HEK293T (cell line): ENCODE measurements around the gene BTBD9.

ENCODE experiments used
- CTCF ChIA-PET: fragments of 350-600 bp; formaldehyde crosslinking; extraction: SDS; loops from one replicate; lab custom pipeline; 2021; ENCODE audit warnings: antibody characterized with exemption, inconsistent platforms; lab: Yijun Ruan, JAX
- POLR2A ChIA-PET: fragments of 350-600 bp; formaldehyde crosslinking; extraction: SDS; loops from one replicate; lab custom pipeline; 2020; ENCODE audit warnings: antibody characterized with exemption, inconsistent platforms; lab: Yijun Ruan, JAX
- DNase-seq: peaks from one replicate; pipeline ENCODE4 v3.0.0; 2012; ENCODE audit warnings: mixed read lengths; ENCODE audit errors: extremely low spot score
- ARNT ChIP-seq: fragments of 450-650 bp; IDR thresholded peaks from 2 replicates; pipeline ENCODE4 v1.6.1; 2017; ENCODE audit warnings: mild to moderate bottlenecking
- BHLHE40 ChIP-seq: fragments of 450-650 bp; IDR thresholded peaks from 2 replicates; pipeline ENCODE4 v1.6.1; 2016; ENCODE audit warnings: mild to moderate bottlenecking, moderate library complexity, borderline replicate concordance
- CTBP1 ChIP-seq: fragments of 450-650 bp; IDR thresholded peaks from 2 replicates; pipeline ENCODE4 v1.6.1; 2016; ENCODE audit warnings: borderline replicate concordance
- ELF4 ChIP-seq: fragments of 450-650 bp; IDR thresholded peaks from 2 replicates; pipeline ENCODE4 v1.6.1; 2017; ENCODE audit warnings: antibody characterized with exemption
- FOXA1 ChIP-seq: fragments of 450-650 bp; IDR thresholded peaks from 2 replicates; pipeline ENCODE4 v1.6.1; 2016; ENCODE audit warnings: mild to moderate bottlenecking
- FOXK2 ChIP-seq: fragments of 450-650 bp; IDR thresholded peaks from 2 replicates; pipeline ENCODE4 v1.6.1; 2016; ENCODE audit warnings: mild to moderate bottlenecking
- FOXM1 ChIP-seq: fragments of 450-650 bp; IDR thresholded peaks from 2 replicates; pipeline ENCODE4 v1.6.1; 2017; ENCODE audit warnings: mild to moderate bottlenecking, borderline replicate concordance
- HDGF ChIP-seq: fragments of 450-650 bp; IDR thresholded peaks from 2 replicates; pipeline ENCODE4 v1.6.1; 2017; ENCODE audit warnings: antibody characterized with exemption, borderline replicate concordance
- L3MBTL2 ChIP-seq: fragments of 450-650 bp; conservative IDR thresholded peaks from 2 replicates; pipeline ENCODE4 v1.6.1; 2016; ENCODE audit warnings: mild to moderate bottlenecking
- LEF1 ChIP-seq: fragments of 450-650 bp; IDR thresholded peaks from 2 replicates; pipeline ENCODE4 v1.6.1; 2017; ENCODE audit warnings: mild to moderate bottlenecking, borderline replicate concordance
- NFRKB ChIP-seq: fragments of 450-650 bp; IDR thresholded peaks from 2 replicates; pipeline ENCODE4 v1.6.1; 2016; ENCODE audit warnings: mild to moderate bottlenecking, moderate library complexity
- PKNOX1 ChIP-seq: fragments of 450-650 bp; IDR thresholded peaks from 2 replicates; pipeline ENCODE4 v1.6.1; 2016
- SP1 ChIP-seq: fragments of 450-650 bp; IDR thresholded peaks from 2 replicates; pipeline ENCODE4 v1.6.1; 2017
- SUZ12 ChIP-seq: fragments of 450-650 bp; IDR thresholded peaks from 2 replicates; pipeline ENCODE4 v1.6.1; 2016; ENCODE audit warnings: mild to moderate bottlenecking
- TARDBP ChIP-seq: fragments of 450-650 bp; IDR thresholded peaks from 2 replicates; pipeline ENCODE4 v1.6.1; 2016
- ZNF384 ChIP-seq: fragments of 450-650 bp; IDR thresholded peaks from 2 replicates; pipeline ENCODE4 v1.6.1; 2016

The BTBD9 gene

GRCh38 chr6:38589367-38589720 is 50.4 kb downstream of the BTBD9 start:
- ChIA-PET POLR2A (no interaction called here), CTCF (no interaction called here)
- TF ChIP-seq NFRKB (no peak), ZNF384 (no peak), FOXA1 (no peak), ARNT (no peak), CTBP1 (no peak), ELF4 (no peak), FOXK2 (no peak), SP1 (no peak), FOXM1 (no peak), TARDBP (no peak), PKNOX1 (no peak), HDGF (no peak), SUZ12 (no peak), BHLHE40 (no peak), LEF1 (no peak), L3MBTL2 (no peak)
- no peak for DNase-seq

DNA sequence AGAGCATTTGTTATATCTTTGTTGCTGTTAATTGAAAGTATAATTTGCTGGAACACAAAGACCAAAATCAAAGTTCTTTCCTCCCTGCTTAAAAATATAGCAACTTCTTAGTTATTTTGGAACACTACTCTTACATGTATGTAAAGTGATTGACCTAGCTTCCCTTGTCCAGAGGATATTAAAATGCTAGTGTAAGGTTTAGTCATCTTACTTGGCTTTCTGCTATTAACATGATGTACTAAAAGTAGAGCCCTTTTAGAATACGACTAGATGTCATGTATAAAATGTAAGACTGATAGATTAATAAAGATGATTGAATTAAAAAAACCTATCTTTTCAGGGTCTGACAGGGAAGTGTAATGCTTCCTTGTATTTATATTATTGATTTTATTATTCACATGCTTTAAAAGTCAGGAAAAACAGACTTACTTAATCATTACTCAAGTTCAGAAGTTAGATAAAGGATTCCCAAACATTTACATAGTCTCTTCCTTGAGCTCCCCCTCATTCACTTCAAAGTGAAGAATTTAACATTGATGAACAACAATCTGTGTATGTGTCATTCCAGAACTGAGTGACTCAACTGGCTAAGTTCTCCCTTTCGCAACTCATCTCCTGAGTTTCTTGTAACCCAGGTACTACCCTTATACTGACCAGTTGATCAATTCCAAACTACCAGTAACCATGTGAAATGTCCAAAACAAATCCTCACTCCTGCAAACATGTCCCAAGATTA is 50.9 kb downstream of the BTBD9 start:
- no peak for TF ChIP-seq SUZ12
- no peak for TF ChIP-seq HDGF
- TF ChIP-seq ELF4, result no peak
- TF ChIP-seq SP1, result no peak
- TF ChIP-seq FOXM1, result no peak
- no peak for TF ChIP-seq FOXA1
- no peak for TF ChIP-seq CTBP1
- TF ChIP-seq LEF1, result no peak
- TF ChIP-seq ZNF384, result no peak
- TF ChIP-seq PKNOX1, result no peak
- TF ChIP-seq ARNT, result no peak
- no peak for TF ChIP-seq L3MBTL2
- no peak for TF ChIP-seq FOXK2
- TF ChIP-seq BHLHE40, result no peak
- CTCF ChIA-PET, result no interaction called here
- no peak for DNase-seq
- POLR2A ChIA-PET, result no interaction called here

DNA sequence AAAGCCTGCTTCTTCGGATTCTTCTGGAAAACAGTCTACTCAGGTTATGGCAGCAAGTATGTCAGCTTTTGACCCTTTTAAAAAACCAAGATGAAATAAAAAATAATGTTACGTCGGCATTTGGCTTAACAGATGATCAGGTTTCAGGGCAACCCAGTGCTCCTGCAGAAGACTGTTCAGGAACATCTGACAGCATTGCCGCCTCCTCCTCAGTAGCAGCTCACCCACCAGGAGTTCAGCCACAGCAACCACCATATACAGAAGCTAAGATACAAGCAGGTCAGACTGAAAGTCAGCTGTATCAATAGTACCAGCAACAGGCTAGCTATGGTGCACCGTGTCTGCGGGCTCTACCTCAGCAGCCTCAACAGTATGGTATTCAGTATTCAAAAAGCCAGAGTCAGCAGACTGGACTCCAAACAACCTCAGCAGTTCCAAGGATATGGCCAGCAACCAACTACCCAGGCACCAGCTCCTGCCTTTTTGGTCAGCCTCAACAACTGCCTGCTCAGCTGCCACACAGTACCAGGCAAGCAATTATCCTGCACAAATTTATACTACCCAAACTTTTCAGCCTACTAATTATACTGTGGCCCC is 51.9 kb downstream of the BTBD9 start:
- POLR2A ChIA-PET, result no interaction called here
- no peak for DNase-seq
- CTCF ChIA-PET, result no interaction called here
- TF ChIP-seq HDGF, result no peak
- no peak for TF ChIP-seq PKNOX1
- no peak for TF ChIP-seq FOXM1
- no peak for TF ChIP-seq LEF1
- TF ChIP-seq CTBP1, result no peak
- TF ChIP-seq ZNF384, result no peak
- TF ChIP-seq L3MBTL2, result no peak
- TF ChIP-seq FOXA1, result no peak
- no peak for TF ChIP-seq BHLHE40
- no peak for TF ChIP-seq ARNT
- TF ChIP-seq SP1, result no peak
- TF ChIP-seq FOXK2, result no peak

DNA sequence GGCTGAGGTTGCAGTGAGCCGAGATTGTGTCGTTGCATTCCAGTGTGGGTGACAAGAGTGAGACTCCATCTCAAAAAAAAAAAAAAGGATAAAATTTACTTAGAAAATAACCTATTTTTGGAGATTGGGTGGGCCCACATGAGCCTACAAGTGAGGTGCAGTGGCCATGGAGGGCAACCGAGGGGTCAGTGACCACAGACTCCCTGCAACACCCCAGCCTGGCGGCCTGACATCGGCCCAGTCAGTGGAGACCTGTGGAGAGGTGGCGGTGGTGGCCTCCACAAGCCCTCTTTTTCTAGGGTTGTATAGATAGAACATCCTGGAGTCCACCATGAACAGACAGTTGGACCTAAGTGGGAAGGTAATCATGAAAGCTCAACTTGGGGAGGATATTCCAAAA is 52.7 kb downstream of the BTBD9 start:
- DNase-seq, result no peak
- ChIA-PET POLR2A (no interaction called here), CTCF (no interaction called here)
- TF ChIP-seq LEF1 (no peak), HDGF (no peak), TARDBP (no peak), ZNF384 (no peak), ARNT (no peak), SUZ12 (no peak), ELF4 (no peak), SP1 (no peak), FOXK2 (no peak), BHLHE40 (no peak)

- ChIA-PET POLR2A (interaction anchor here (0.9 kb wide), 1 partner anchor 9 kb away, joined by 3 read pairs; no protein-coding TSS in a partner anchor), CTCF (interaction anchor here (1.5 kb wide), 1 partner anchor 14 kb away, joined by 5 read pairs; no protein-coding TSS in a partner anchor)
- no peak for TF ChIP-seq ELF4
Measured at GRCh38 chr6:38584731-38585130, 55.0 kb downstream of the BTBD9 start.

GRCh38 chr6:38583523-38583922 is 56.2 kb downstream of the BTBD9 start:
- no peak for TF ChIP-seq ZNF384
- TF ChIP-seq FOXA1, result no peak
- no peak for TF ChIP-seq ARNT
- TF ChIP-seq ELF4, result no peak
- no peak for TF ChIP-seq BHLHE40
- TF ChIP-seq CTBP1, result no peak
- TF ChIP-seq FOXK2, result no peak
- TF ChIP-seq HDGF, result no peak
- TF ChIP-seq SUZ12, result no peak
- no peak for TF ChIP-seq PKNOX1
- TF ChIP-seq TARDBP, result no peak
- TF ChIP-seq SP1, result no peak
- no peak for TF ChIP-seq L3MBTL2
- no peak for DNase-seq
- CTCF ChIA-PET, result interaction anchor here (0.6 kb wide), 1 partner anchor 104 kb away, joined by 3 read pairs; no protein-coding TSS in a partner anchor
- POLR2A ChIA-PET, result no interaction called here

More at GRCh38 chr6:38584731-38585130, 55.0 kb downstream of the BTBD9 start:
- no peak for DNase-seq
